HL-60/S4 (cell line): ENCODE data around the gene MTLN.
"Not testable (repeated sequence)": the region's sequence is repeated elsewhere in the genome, so short reads cannot be mapped to it uniquely, and the experiment has no call there.

Experiments
- in situ Hi-C: fragments of 300-500 bp; cut with MboI; formaldehyde crosslinking; loops from 2 replicates; pipeline ENCODE4 v1.14.3; 2022; ENCODE audit warnings: low sequenced_read_pairs

Gene MTLN, protein sequence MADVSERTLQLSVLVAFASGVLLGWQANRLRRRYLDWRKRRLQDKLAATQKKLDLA

DNA sequence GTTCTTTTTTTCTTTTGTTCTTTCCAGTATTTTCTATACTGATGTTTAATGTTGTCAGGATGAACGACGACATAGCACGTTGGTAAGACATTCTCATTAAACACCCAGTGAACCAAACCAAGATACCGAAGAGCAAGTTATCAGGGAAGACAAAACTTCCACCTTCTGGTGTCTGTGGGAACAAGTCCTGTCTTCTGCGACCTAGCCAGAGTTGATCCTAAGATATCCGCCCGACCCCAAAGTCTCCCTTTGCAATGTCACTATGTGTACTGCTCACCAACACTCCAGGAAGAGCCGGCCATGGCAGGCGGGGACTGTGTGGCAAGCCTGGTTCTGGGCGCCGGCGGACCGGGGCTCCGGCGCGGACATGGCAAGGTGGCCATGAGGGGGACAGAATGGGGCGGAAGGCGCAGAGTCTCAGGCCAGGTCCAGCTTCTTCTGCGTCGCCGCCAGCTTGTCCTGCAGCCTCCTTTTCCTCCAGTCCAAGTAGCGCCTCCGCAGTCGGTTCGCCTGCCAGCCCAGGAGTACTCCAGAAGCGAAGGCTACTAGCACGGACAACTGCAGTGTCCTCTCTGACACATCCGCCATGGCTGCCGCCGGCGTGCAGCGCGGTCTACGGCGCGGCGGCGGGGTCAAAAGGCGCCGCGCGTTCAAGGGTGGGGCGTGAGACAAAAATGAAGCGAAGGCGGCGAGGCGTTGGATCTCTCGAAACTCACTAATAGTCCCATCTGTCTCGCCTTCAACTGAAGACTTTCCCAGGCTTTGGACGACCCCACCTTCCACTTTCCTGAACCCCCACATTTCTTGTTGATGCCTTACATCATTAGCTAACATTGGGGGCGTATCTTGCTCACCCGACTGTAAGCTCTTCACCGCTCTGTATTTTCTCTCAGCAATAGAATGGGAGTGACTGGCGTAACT is at the start of gene MTLN:
Gene MTLN (minus strand): TSS at position 610 of the 921 bp plus-strand sequence. CDS start 22 bp downstream, at position 588.
- in situ Hi-C loops = no loop called here

DNA sequence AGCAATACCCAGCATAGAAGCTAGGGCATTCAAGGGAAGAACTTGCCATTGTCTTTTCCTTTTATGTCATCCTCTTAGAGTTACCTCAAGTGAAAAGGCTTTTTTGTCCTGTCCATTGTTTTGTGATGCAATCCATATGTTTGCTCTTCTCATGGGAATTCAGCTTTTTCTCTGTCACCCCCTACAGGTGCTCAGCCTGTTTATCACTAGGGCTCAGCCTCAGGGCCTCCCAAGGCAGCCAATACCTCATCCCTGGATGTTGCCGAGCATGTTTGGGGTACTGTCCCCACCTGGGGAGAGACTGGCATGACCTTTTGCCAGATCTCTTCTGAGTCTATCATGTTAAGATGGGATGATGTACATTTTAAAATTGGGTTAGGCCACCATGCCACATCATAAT is 49.6 kb upstream of the MTLN start:
- in situ Hi-C loops = not testable (repeated sequence)

DNA sequence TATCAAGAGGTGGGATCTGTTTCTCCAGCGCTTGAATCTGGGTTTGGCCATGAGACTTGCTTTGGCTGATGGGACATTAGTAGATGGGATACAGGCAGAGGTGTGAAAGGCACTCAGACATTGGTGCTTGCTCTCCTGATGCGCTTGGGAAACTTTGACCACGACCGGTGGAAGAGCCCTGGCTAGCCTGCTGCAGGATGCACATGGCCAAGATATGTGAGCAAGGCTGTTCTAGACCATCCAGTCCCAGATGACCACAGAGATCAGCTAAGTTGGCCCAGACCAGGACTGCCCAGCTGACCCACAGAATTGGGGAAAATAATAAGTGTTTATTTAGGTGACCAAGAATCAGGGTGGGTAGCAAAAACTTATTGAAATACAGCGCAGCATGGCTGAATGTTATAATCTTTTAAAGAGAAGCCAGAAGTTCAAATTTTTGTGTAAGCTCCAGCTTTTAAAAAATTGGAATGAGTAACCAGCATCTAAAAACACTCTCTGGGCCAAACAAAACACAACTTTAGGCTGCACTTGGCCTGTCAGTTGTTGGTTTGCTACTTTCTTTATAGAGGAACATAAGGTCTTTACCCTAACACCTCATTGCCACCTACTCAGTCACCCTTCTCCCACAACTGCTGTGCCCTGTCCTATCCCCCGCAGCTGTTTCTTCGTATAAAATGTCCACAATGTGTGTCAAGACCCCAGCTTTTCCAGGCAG is 35.9 kb upstream of the MTLN start:
- in situ Hi-C loops = not testable (repeated sequence)

DNA sequence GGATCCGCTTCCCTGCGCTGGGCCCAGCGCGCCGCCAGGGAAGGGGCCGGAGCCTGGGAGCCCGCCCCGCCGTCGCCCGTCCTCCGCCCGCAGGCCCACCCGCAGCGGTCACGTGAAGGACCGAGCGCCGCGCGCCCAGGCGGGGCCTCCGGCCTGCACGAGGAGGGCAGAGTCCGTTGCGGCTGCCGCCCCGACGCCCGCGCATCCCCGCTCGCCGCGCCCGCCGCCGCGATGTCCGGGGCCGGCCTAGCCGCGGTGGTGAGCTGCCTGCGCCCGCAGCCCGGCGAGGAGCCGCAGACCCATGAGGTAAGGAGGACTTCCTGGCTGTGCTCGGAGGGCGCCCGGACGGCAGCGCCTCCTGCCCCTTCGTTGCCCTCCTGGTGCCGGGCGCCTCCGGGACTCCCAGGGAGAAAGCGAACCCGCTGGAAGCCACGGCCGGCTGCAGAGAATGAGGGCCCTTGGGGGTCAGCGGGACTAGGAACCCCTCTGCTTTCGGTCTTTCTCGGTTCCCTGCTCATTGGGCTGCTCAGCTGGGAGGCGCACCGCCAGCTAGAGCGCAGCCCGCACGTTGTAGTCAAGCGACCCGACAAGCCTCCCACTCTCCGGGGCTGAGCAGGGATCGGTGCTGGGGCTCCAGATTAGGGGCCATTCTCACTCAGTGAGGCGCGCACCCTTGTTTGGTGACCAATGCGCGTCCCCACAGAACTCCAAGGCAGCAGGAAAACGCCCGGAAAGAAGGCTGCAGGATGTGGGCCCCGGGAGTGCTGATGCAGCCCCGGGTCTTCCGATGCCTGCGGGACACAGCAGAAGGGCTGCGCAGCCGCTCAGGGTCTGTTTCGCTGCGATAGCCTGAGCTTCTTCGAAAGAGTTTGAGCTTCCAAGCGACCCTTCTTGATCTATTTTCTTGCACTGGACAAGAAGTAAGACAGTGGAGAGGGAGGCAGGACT is 33.4 kb upstream of the MTLN start:
- in situ Hi-C loops = not testable (repeated sequence)

DNA sequence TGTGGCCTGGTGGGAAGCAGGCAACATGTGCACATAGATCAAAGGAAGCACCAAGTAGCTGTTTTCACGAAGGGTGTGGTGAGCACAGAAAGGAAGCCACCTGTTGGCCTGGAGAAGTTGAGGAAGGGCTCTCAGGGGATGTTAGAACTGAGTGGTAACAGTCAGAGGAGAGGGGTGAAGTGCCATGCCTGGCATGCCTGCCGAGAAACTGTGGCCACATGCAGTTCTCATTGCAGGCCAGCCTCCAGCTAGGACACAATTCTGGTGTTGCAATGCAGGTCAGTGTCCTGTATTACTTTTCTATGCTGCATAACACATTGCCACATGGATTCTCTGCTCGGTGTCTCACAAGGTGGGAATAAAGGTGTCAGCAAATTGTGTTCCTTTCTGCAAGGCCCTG is 30.9 kb upstream of the MTLN start:
- in situ Hi-C loops = not testable (repeated sequence)

DNA sequence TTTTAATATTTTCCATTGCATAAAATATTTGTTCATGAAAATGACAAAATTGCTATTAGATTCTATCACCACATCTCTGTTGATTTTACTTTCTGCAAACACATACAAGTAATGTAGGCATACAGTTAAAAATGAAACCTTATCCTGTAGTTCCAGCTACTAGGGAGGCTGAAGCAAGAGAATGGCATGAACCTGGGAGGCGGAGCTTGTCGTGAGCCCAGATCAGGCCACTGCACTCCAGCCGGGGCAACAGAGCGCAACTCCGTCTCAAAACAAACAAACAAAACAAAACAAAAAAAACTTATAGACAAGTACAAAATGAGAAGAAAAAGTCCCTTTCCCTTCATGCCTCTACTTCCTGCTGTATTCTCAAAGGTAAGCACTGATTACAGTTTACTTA is 22.2 kb upstream of the MTLN start:
- in situ Hi-C loops = not testable (repeated sequence)

DNA sequence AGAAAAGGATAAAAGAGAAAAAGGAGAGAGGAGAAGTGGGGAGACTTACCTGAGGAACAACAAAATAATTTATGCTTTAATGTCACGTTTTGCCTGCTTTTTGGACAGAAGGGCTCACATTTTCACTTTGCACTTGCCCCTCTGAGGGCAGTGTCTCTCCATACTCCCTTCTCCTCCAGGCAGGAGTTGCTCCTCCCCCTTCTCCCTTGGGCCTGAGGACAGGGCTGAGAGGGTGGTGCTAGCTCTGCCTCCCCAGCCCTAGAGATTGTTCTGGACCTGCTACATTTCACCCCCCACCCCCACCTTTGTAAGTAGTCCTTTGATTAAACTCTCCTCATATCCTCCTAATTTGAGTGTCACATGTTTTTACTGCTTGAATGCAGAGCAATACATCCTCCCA is 17.5 kb upstream of the MTLN start:
- in situ Hi-C loops = not testable (repeated sequence)

DNA sequence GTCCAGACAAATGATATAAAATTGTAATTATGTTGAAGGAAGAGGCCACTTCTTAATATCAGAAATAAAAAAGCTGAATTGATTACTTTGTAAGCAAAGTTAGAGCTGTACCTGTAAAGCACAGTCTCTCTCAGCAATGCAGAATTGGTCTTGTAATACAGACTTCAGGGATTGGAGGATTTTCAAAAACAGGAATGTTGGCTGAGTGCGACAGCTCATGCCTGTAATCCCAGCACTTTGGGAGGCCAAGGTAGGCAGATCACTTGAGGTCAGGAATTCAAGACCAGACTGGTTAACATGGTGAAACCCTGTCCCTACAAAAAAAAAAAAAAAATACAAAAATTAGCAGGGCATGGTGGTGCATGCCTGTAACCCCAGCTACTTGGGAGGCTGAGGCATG is 10.3 kb upstream of the MTLN start:
- in situ Hi-C loops = not testable (repeated sequence)

DNA sequence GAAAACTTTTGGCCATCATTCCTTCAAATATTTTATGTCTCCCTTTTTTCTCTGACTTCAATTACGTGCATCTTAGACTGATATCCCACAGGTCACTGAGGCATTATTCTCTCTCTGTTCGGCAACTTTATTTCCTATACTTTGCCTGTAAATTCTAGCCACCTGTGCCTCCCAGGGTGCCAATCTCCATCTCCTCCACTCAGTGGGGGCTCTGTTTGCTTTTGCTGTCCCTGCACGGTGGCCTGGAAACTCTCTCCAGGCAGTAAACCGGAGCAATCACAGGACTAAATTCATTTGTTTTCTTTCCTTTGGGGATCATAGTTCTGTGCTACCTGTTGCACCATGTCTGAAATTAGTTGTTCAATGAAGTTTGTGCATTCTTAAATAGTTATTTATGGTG is 9.6 kb upstream of the MTLN start:
- in situ Hi-C loops = no loop called here

DNA sequence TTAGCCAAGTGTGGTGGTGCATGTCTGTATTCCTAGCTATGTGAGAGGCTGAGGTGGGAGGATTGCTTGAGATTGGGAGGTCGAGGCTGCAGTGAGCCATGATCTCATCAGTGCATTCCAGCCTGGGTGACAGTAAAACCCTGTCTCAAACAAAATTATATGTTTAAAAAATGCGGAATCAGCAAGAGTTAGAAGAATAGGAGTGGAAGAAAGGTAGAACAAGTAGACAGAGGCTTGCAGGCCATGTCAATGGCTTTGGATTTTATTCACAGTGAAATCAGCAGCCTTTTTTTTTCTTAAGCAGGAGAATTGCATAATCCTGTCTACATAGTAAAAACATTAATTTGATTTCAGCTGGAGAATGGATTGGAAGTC is 7.8 kb upstream of the MTLN start:
- in situ Hi-C loops = no loop called here

DNA sequence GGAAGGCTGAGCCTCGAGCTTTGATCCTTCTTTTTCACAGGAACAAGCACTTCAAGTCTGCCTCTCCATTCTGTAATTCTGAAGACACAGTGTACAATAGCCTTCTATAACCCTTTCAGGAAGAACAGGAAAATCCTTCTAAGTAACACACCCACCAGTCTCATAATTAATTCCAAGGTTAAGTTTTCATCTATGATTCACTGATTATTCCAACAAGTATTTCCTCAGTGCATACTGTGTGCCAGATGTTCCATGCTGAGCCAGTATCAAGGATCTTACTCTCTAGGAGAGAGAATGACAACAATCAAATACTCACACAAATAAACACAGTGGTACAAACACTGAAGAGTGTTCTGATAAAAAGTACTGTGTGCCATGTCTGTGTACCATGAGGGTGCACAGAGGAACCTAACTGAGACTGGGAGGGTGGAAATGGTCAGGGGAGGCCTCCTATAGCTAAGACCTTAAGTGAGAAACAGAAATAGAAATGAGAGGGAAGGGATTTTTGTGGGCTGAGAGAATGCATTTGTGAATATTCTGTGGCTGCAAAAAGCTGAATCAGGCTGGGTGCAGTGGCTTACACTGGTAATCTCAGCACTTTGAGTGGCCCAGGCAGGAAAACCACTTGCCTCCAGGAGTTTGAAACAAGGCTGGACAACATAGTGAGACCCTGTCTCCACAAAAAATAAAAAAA is 7.3 kb upstream of the MTLN start:
- in situ Hi-C loops = no loop called here

DNA sequence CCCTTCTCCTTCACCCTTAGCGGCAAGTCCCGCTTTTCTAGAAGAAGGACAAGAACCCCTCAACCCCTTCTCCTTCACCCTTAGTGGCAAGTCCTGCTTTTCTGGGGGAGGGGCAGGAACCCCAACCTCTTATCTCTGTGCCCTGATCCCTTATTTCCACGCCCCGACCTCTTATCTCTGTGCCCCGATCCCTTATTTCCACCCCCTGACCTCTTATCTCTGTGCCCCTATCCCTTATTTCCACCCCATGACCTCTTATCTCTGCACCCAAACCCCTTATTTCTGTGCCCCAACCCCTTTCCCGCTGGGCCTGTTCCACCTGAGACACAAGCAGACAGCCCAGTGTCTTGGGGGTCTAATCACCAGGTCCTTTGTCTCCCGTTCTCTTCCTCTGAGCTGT is 6.5 kb upstream of the MTLN start:
- in situ Hi-C loops = not testable (repeated sequence)

DNA sequence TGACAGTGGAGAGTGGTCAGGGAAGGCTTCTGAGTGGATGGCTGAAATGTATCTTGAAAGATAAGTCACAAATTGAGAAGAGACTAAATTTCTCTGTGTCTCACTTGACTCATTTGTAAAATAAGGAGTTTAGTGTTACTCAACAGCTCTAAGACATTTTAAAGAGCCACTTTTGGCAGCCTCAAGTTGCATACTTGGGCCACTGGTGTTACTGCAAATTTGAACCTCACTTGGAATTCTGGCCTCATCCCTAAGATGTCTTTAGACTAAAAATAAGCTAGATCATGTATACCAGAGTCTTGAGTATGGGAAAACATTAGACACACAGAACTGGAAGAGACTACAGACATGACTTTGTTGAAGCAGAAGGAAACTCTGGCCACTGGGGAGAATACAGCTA is 4.5 kb upstream of the MTLN start:
- in situ Hi-C loops = no loop called here

DNA sequence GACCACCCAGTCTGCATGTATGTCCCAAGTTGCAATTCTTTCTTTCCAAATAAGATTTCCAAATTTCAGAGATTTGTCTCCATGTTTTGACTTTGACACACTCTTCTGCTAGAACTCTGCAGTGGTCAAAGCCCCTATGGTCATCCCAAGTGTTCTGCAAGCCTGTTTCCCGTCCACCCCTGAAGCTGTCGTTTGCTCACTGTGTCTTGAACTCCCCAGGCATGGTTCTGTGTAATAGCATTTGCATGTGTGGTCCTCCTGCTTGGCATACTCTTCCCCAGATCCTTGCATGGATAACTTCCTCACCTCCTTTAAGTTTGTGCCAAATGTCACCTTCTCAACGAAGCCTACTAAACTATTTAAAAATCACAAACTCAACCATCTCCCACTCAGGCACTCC is 3.9 kb upstream of the MTLN start:
- in situ Hi-C loops = no loop called here

DNA sequence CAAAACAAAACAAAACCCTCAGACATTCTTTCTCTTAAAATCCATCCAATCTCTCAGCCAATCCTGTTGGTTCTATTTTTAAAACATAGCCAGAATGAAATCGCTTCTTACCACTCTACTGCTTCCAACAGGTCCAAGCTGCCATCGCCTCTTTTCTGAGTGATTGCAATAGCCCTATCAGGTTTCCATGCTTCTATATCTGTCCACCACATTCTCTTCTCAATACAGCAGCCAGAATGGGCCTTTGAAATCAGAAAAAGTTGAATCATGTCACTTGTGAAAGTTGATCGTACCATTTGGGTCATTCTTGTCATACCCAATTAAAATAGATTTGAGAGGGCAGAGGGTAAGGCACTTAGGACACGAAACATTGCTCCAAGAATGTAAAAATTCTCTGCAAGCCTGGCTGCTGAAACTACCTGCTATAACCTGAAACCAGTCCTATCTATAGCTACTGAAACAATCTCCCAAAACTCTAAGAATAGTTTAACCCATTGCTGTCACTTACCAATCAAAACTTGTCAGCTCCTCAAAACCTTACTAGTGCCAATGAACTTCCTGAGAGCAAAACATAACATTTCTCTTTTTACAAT is 3.3 kb upstream of the MTLN start:
- in situ Hi-C loops = no loop called here

DNA sequence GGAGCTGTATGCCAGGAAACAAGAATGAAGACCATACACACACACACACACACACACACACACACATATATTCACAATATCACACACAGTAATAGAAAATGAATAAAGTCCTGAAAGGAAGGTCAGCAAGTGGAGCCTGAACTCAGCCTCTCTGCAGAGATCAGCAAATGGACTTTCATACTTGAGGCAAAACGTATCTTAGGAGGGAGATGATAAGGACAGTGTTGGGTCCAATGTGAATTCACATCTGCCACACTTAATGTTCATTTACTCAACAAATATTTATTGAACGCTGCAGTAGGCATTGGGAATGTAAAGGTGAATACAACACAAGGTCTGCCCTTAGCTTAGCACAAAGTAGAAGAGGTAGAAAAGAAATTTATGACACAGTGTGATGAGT is 2.7 kb upstream of the MTLN start:
- in situ Hi-C loops = no loop called here

DNA sequence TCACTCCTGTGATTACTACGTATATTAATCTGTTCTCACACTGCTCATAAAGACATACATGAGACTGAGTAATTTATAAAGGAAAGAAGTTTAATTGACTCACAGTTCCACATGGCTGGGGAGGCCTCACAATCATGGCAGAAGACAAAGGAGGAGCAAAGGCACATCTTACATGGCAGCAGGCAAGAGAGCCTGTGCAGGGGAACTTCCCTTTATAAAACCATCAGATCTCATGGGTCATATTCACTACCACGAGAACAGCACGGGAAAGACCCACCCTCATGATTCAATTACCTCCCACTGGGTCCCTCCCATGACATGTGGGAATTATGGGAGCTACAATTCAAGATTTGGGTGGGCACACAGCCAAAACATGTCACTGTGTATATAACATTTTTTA is 1.2 kb upstream of the MTLN start:
- in situ Hi-C loops = not testable (repeated sequence)

DNA sequence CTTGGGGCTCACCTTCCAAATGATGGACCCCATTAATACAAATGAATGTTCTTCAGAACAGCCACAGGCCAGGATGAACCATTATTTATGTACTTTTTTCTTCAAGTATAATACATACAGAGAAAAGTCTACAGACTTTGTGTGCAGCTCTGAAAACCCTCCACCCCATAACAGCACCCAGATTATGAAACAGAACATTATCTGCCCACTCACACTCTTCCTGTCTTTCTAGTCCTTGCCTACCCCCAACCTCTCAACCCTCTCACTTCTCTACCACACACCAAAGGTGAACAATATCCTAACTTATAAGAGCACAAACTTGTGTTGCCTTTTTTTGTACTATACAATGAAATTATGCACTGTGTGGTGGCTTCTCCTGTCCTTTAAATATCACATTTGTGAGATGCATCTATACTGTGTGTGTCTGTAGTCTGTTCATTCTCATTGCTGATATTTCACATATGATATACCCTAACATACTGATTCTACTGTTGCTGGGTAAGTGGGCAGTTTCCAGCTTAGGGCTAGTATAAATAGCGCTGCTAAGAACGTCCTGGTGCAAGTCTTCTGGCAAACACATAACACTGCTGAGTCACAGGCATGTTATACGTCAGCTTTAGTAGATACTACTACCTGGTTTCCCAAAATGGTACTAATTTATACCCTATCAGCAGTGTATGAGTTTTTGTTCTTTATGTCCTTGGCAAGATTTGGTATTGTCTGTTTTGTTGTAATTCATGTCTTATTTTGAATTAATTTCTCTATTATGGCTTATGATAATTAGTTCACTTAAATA is 6.5 kb downstream of the MTLN start:
- in situ Hi-C loops = no loop called here
